SW 1271 (cell line): ENCODE data around the gene LRRC73.
"Not testable (repeated sequence)": the region's sequence is repeated elsewhere in the genome, so short reads cannot be mapped to it uniquely, and the experiment has no call there.

Experiments used
- DNase-seq, 2 experiments: peaks; one replicate each; lab custom pipeline; 2025; lab: John Stamatoyannopoulos, UW

LRRC73 gene

GRCh38 chr6:43509984-43510826 is at the start of gene LRRC73:
LRRC73 (minus strand) TSS chr6:43510346; CDS start chr6:43509785, 561 bp downstream.
- peak in 1 of 2 experiments; percentile 72 for DNase-seq

- DNase-seq: no peak
These were observed 49.2 kb upstream of the LRRC73 start for GRCh38 chr6:43559328-43559727.

- DNase-seq: not testable (repeated sequence)
These were observed 47.5 kb upstream of the LRRC73 start for GRCh38 chr6:43557620-43558019.

- no peak for DNase-seq
These were observed 37.1 kb upstream of the LRRC73 start for GRCh38 chr6:43547222-43547621.

GRCh38 chr6:43544461-43544860 is 34.3 kb upstream of the LRRC73 start:
- DNase-seq: no peak

- no peak for DNase-seq
These were observed 31.8 kb upstream of the LRRC73 start for GRCh38 chr6:43541774-43542471.

- DNase-seq: no peak
These were observed 30.4 kb upstream of the LRRC73 start for GRCh38 chr6:43540507-43540906.

GRCh38 chr6:43539409-43539808 is 29.3 kb upstream of the LRRC73 start:
- DNase-seq: not testable (repeated sequence)

GRCh38 chr6:43538986-43539385 is 28.8 kb upstream of the LRRC73 start:
- not testable (repeated sequence) for DNase-seq

GRCh38 chr6:43532201-43532600 is 22.1 kb upstream of the LRRC73 start:
- DNase-seq: no peak

- DNase-seq: no peak
These were observed 14.4 kb upstream of the LRRC73 start for GRCh38 chr6:43524483-43524961.

- DNase-seq: no peak
These were observed 13.1 kb upstream of the LRRC73 start for GRCh38 chr6:43523284-43523683.

- no peak for DNase-seq
These were observed 12.6 kb upstream of the LRRC73 start for GRCh38 chr6:43522547-43523261.

- DNase-seq: no peak
These were observed 11.7 kb upstream of the LRRC73 start for GRCh38 chr6:43521836-43522235.

- DNase-seq: no peak
These were observed 10.0 kb upstream of the LRRC73 start for GRCh38 chr6:43520097-43520496.

GRCh38 chr6:43517505-43518357 is 7.6 kb upstream of the LRRC73 start:
- no peak for DNase-seq

- DNase-seq: peak; percentile 97 to 98
These were observed 6.8 kb upstream of the LRRC73 start, which contains the start of the genes POLR1C and YIPF3 for GRCh38 chr6:43516697-43517504. POLR1C (plus strand) TSS chr6:43517089; CDS start chr6:43517110, 21 bp downstream. YIPF3 (minus strand) TSS chr6:43516926; CDS start chr6:43516807, 119 bp downstream.

GRCh38 chr6:43516367-43516696 is 6.2 kb upstream of the LRRC73 start:
- no peak for DNase-seq

- no peak for DNase-seq
These were observed 5.7 kb upstream of the LRRC73 start for GRCh38 chr6:43515808-43516207.

- no peak for DNase-seq
These were observed 1.8 kb upstream of the LRRC73 start for GRCh38 chr6:43511824-43512415.
